Cardiac muscle cell (in vitro differentiated cells and primary cell): Measurements from ENCODE around the gene LDLRAD4. TPM values are rescaled to one million over a fixed set of nuclear protein-coding genes. Genes with fewer than 3 reads are reported as not detected.

Source experiments
- DNase-seq, 2 donors: peaks; one replicate each; pipeline versions ENCODE4 v3.0.0 to v3.0.0-alpha.2; 2010 to 2017; ENCODE audit warnings: low read depth in 1 of 2, low spot score in 1 of 2
- H3K27ac ChIP-seq: fragments of 200-600 bp; sonication (generic); 2 replicates; pipeline ENCODE4 v1.5.1; 2016
- H3K27me3 ChIP-seq: fragments of 200-600 bp; sonication (generic); 2 replicates; pipeline ENCODE4 v1.6.0; 2016; ENCODE audit warnings: control low read depth
- H3K36me3 ChIP-seq: fragments of 200-600 bp; sonication (generic); 2 replicates; pipeline ENCODE4 v1.5.1; 2016; ENCODE audit warnings: control low read depth
- H3K4me1 ChIP-seq: fragments of 200-600 bp; sonication (generic); 2 replicates; pipeline ENCODE4 v1.8.1; 2017; ENCODE audit warnings: low read depth, mild to moderate bottlenecking, mixed run types
- H3K4me3 ChIP-seq: fragments of 200-600 bp; sonication (generic); 2 replicates; pipeline ENCODE4 v1.5.1; 2016; ENCODE audit warnings: mild to moderate bottlenecking
- H3K9me3 ChIP-seq: fragments of 200-600 bp; sonication (generic); 2 replicates; pipeline ENCODE4 v1.5.1; 2017; ENCODE audit warnings: low read depth, mild to moderate bottlenecking, control low read depth
- polyA plus RNA-seq: library from polyadenylated mRNA; unstranded; fragments of >200 nt; fragmentation: Nextera tagmentation; extraction: Ambion mirVana; gene quantifications from 2 replicates; pipeline ENCODE4 v1.2.1, GENCODE V29; 2016
- total RNA-seq: library from RNA; depleted of rRNA; stranded (reverse); fragments of >200 nt; gene quantifications from 2 replicates; pipeline ENCODE4 v1.2.3, GENCODE V29; 2016
- TF ChIP-seq, protein P1 (sequence below): IDR thresholded peaks from 2 replicates; pipeline ENCODE4 v1.5.1; 2012; ENCODE audit warnings: low read depth, mild to moderate bottlenecking, low read length

LDLRAD4 gene
- total and polyA plus RNA-seq, 2 experiments from 2014 or later = 10.5 to 11.5 TPM

DNA sequence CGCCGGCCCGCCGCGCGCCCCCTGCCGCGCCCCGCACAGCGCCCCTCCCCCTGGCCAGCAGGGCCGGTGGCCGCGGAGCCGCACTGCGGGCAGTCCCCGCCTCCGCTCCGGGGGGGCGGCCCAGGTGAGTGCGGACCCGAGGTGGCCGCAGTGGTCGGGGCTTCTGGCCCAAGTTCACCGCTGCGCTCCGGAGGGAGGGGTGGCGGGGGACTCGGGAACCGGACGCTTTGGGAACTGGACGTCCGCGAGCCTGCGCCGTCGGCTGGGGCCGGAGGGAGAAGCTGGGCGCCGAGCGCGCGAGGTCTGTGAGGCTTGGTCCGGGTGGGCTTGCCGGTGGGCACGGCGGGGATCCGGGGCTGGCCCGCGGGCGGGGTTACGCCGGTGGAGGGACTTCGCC, 591 bp upstream of the LDLRAD4 start:
- TF ChIP-seq, protein P1, sequence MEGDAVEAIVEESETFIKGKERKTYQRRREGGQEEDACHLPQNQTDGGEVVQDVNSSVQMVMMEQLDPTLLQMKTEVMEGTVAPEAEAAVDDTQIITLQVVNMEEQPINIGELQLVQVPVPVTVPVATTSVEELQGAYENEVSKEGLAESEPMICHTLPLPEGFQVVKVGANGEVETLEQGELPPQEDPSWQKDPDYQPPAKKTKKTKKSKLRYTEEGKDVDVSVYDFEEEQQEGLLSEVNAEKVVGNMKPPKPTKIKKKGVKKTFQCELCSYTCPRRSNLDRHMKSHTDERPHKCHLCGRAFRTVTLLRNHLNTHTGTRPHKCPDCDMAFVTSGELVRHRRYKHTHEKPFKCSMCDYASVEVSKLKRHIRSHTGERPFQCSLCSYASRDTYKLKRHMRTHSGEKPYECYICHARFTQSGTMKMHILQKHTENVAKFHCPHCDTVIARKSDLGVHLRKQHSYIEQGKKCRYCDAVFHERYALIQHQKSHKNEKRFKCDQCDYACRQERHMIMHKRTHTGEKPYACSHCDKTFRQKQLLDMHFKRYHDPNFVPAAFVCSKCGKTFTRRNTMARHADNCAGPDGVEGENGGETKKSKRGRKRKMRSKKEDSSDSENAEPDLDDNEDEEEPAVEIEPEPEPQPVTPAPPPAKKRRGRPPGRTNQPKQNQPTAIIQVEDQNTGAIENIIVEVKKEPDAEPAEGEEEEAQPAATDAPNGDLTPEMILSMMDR = no peak
- no peak for DNase-seq
- Histone ChIP-seq H3K27me3 (peaks cover 33% of the 10 kb centered on the region), H3K36me3 (no peaks in the 10 kb centered on the region), H3K9me3 (no peaks in the 10 kb centered on the region), H3K27ac (no peak overlapping the region), H3K4me3 (peak overlapping the region; percentile 45), H3K4me1 (peaks cover 26% of the 10 kb centered on the region)

DNA sequence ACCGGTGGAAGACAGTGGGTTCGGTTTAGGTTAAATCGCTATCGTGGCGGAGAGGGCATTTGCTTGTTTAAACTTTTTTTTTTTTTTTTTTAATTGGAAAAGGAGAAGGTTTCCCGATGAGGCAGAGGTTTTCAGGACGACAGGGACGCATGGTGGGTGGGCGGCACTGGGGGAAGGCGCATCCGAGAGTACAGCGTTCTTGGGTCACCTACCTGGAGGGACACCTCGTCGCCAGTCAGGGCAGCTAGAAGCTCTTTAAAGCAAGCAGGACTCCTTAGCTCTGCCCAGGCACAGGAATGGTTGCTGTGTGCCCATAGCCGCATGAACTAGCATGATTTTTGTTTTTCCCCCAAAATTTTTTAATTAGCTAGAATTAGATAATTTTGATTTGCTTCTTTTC, 437 bp downstream of the LDLRAD4 start:
- H3K4me3 ChIP-seq = peak overlapping the region; percentile 45
- no peak for DNase-seq
- H3K36me3 ChIP-seq = no peaks in the 10 kb centered on the region
- no peak overlapping the region for H3K27ac ChIP-seq
- H3K4me1 ChIP-seq = peaks cover 27% of the 10 kb centered on the region
- TF ChIP-seq, protein P1 = no peak
- peaks cover 33% of the 10 kb centered on the region for H3K27me3 ChIP-seq
- no peaks in the 10 kb centered on the region for H3K9me3 ChIP-seq

DNA sequence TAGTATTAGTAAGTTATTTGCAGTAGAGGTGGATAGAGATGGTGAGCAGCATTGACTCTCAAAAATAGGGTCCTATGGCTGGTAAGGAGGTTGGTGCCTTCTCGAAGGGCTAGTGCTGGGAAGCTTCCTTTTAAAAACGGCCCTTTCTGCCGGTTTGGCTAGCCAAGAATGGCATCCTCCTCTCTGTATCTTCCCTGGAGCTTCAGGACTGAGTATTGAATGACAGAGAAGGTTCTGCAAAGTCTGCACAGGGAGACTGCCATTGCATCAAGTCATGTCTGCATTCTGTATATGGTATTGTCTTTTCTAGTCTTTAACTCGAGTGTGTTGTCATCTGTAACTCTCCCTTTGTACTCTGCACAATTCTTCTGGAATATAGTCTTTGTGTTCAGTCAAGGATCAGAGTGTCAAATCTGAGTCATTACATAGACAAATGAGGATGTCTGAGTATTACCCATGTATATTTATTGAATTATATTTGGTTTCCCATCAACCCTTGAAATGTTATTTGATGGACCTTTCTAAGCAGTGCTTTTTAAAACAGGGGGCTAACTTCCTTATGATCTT, 1.1 kb downstream of the LDLRAD4 start:
- DNase-seq = no peak
- H3K27ac ChIP-seq = no peak overlapping the region
- TF ChIP-seq, protein P1 = no peak
- H3K27me3 ChIP-seq = peaks cover 28% of the 10 kb centered on the region
- H3K4me1 ChIP-seq = peaks cover 27% of the 10 kb centered on the region
- no peak overlapping the region for H3K4me3 ChIP-seq
- no peaks in the 10 kb centered on the region for H3K9me3 ChIP-seq
- H3K36me3 ChIP-seq = no peaks in the 10 kb centered on the region

DNA sequence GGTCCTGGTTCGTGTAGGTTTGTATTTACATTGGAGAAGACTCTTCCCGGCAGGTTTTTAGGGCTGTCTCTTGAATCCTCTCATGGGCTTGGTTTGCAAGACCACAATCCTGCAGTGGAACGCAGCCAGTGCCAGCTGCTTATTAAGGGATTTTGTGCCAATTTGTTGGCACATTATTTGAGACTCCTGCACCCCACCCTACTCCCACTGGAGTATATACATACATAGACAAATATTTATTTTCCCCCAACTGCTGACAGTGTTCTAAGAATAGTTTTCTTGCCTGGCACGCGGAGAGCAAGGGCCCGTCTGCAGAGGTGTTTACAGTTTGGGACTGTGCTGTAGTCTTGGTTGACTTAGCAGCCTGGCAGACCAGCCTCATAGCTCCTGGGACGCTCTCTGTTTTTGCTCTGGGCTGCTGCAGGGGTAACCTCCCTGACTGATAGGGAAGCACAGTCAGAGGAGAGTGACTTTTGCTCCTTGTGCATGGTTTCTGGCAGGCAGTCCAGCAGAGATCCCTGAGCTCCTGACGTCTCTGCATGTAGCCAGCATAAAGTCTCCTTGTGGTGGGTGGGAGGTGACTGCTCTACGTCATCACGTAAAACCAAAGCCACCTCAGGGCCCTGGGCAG, 1.9 kb downstream of the LDLRAD4 start:
- H3K4me3 ChIP-seq = no peak overlapping the region
- H3K9me3 ChIP-seq = no peaks in the 10 kb centered on the region
- peaks cover 27% of the 10 kb centered on the region for H3K4me1 ChIP-seq
- TF ChIP-seq, protein P1 = no peak
- H3K27ac ChIP-seq = no peak overlapping the region
- H3K36me3 ChIP-seq = no peaks in the 10 kb centered on the region
- DNase-seq = peak in 1 of 2 donors; percentile 12
- peaks cover 24% of the 10 kb centered on the region for H3K27me3 ChIP-seq

DNA sequence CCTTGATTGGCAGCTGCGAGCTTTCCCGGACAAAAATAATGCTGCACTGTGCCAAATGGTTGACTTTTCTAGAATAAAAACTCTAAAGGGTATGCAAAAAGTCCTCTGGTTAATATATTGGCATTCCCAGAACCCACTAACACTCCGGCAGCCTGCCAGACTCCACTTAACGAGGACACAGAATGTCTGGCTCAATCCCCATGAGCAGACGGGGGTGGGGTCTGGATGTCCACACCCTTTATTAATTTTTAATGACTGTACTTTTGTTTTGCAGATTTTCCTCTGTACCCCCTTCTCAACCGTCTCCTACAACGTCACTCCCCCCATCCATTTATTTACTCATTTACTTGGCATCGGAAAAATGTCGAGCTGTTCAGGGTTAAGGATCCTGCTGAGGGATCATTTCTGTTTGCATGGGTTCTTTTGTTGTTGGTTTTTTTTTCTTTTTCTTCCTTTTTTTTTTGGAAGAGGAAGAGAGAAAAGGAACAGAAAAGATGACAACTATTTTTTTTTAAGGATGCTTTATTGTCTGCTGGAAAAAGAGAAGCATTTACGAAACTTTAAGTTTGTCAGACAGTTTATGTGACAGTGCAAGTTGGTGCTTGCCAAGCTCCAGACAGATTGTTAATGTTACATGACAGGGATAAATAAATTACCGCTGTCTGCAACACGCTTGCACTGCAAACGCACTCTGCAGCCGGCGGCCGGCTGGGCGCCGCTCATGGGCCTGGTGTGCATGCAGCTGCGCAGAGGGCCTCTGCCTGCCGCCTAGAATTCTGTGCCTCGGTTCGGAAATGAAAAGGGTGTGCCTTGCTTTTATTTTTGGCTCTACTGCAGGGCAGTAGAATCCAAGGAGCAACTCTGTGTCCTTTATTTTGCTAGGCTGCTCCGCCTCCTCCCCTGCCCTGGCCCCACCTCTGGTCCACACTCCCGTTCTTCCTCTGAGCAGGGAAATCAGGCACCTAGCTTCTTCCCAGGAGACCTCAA, 3.6 kb downstream of the LDLRAD4 start:
- no peaks in the 10 kb centered on the region for H3K9me3 ChIP-seq
- peaks cover 15% of the 10 kb centered on the region for H3K27me3 ChIP-seq
- no peak for DNase-seq
- no peak overlapping the region for H3K4me3 ChIP-seq
- no peaks in the 10 kb centered on the region for H3K36me3 ChIP-seq
- TF ChIP-seq, protein P1 = no peak
- H3K4me1 ChIP-seq = peaks cover 27% of the 10 kb centered on the region
- H3K27ac ChIP-seq = no peak overlapping the region
